ENCODE data around the gene NT5DC1.

DNA sequence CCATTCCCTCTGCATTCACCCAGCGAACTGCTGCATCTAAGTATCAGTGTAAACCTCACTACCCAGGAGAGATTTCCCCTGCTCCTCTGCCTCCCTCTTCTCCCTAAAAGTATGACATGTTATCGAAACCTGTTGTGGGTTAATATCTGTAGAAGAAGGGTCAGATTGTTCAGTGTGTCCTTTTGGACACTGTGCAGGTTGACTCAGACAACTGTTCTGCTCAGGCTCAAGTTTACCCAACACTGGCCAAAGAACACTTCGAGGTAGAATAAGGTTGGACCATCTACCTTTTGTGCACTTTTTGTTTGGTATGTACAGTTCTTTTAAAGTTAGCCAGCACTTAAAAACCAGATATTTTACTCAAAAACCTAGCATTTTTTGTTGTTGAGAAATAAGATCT is 4.6 kb downstream of the NT5DC1 start:
- TF ChIP-seq, protein P1, sequence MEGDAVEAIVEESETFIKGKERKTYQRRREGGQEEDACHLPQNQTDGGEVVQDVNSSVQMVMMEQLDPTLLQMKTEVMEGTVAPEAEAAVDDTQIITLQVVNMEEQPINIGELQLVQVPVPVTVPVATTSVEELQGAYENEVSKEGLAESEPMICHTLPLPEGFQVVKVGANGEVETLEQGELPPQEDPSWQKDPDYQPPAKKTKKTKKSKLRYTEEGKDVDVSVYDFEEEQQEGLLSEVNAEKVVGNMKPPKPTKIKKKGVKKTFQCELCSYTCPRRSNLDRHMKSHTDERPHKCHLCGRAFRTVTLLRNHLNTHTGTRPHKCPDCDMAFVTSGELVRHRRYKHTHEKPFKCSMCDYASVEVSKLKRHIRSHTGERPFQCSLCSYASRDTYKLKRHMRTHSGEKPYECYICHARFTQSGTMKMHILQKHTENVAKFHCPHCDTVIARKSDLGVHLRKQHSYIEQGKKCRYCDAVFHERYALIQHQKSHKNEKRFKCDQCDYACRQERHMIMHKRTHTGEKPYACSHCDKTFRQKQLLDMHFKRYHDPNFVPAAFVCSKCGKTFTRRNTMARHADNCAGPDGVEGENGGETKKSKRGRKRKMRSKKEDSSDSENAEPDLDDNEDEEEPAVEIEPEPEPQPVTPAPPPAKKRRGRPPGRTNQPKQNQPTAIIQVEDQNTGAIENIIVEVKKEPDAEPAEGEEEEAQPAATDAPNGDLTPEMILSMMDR (IDR thresholded peaks at IDR 0.05) = no peak
- TF ChIP-seq POLR2A (IDR thresholded peaks at IDR 0.05) = no peak
